ENCODE measurements around the gene DPP8. TPM values are rescaled to one million over a fixed set of nuclear protein-coding genes. Genes with fewer than 3 reads are reported as not detected.

Gene DPP8
- total RNA-seq, 4 donors from 2014 or later = 19.8 to 30.5 (median 21.8) TPM

GRCh38 chr15:65406424-65407000 is 111.0 kb downstream of the DPP8 start:
- H3K36me3 ChIP-seq = no peaks in the 10 kb centered on the region
- H3K27me3 ChIP-seq = peaks cover 0 to 53% (median 0%) of the 10 kb centered on the region in 4 donors
- no peak overlapping the region for H3K27ac ChIP-seq
- H3K4me3 ChIP-seq = no peak overlapping the region
- TF ChIP-seq POLR2A (IDR thresholded peaks at IDR 0.05) = no peak
- TF ChIP-seq CTCF (IDR thresholded peaks at IDR 0.05) = no peak
- H3K9me3 ChIP-seq = no peaks in the 10 kb centered on the region
- intact Hi-C loops (cut with DNase I) = no loop called here
- H3K4me1 ChIP-seq = peaks cover 0 to 2% (median 0%) of the 10 kb centered on the region in 3 donors
- no peak for DNase-seq
- WGBS, 2 donors = 58 to 59% methylated on average over 10 of the region's 10 CpGs

DNA sequence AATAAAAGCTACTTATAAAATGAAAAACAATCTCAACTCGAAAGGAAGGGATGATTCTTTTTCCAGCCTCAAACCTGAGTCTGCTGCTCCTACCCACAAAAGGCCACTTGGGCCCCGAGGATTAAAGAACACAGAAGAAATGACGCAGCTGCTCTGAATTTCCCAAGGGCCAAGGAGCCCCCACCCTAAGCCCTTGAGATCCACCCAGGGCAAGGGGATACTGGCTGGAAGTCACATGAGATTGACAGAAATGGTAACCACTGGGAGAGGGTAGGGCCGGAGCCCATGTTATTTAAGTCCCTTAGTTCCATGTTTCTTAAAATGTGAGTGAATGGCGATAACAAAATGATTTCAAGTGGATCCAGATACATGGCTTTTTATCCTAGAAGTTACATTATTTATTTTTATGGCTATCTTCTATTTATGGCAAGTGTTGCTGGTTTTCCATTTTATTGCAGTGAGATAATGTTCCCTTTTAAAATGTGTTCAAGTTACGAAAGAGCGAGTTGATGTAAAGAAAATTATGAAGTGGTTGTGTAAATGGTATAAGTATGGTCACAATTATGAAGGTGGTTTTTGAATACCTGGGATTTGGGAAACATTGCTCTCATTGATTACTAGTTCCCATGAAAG is 111.6 kb downstream of the DPP8 start:
- no peak for TF ChIP-seq POLR2A (IDR thresholded peaks at IDR 0.05)
- no peak for TF ChIP-seq CTCF (IDR thresholded peaks at IDR 0.05)

DNA sequence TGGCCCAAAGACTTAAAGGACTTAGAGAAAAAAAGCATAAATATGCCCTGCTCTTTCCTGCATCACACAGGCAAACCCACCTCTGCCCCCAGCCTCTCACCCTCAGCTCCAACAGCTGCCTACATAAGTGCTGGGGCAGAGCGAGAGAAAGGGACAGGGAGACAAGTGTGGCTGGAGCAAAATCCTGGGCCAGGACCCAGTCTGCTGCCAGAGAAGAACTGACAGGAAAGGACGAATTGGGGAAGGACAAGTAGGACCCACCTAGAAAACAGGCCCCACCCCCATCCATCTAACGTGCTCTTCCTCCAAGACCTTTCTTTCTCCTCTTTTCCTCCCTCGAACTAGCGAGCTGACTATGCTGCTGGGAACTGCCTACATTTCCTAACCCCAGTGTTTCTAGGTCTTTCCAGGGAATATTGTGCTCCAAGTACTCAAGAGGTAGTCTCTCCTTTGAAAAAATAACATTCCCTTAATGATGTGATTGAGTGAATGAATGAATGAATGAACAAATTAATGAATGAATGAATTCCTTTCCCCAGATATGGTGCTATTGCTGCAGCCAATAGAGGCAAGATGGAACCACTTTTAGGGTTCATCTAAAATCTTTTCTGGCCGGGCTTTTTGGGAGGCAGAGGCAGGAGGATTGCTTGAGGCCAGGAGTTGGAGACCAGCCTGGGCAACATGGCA is 113.2 kb downstream of the DPP8 start:
- TF ChIP-seq CTCF (IDR thresholded peaks at IDR 0.05) = no peak
- no peak for TF ChIP-seq POLR2A (IDR thresholded peaks at IDR 0.05)
- WGBS, 2 donors = 69 to 74% methylated on average over 5 to 6 of the region's 6 CpGs
- intact Hi-C loops (cut with DNase I) = no loop called here
- Histone ChIP-seq H3K9me3 (no peaks in the 10 kb centered on the region), H3K4me3 (no peak overlapping the region), H3K4me1 (peaks cover 0 to 11% (median 0%) of the 10 kb centered on the region in 3 donors), H3K36me3 (no peaks in the 10 kb centered on the region), H3K27ac (no peak overlapping the region), H3K27me3 (peaks cover 0 to 51% (median 0%) of the 10 kb centered on the region in 4 donors)
- DNase-seq = no peak

More for the DNA sequence above, 111.6 kb downstream of the DPP8 start:
- Histone ChIP-seq H3K4me1 (peaks cover 0 to 8% (median 0%) of the 10 kb centered on the region in 3 donors), H3K36me3 (no peaks in the 10 kb centered on the region), H3K9me3 (no peaks in the 10 kb centered on the region), H3K27ac (no peak overlapping the region), H3K27me3 (peaks cover 0 to 53% (median 0%) of the 10 kb centered on the region in 4 donors), H3K4me3 (no peak overlapping the region)
- 72 to 73% methylated on average over 7 of the region's 7 CpGs for WGBS, 2 donors
- intact Hi-C loops (cut with DNase I) = no loop called here
- no peak for DNase-seq

GRCh38 chr15:65402961-65403360 is 114.5 kb downstream of the DPP8 start:
- Histone ChIP-seq H3K27ac (no peak overlapping the region), H3K36me3 (no peaks in the 10 kb centered on the region), H3K27me3 (peaks cover 0 to 65% (median 0%) of the 10 kb centered on the region in 4 donors), H3K9me3 (no peaks in the 10 kb centered on the region), H3K4me1 (peaks cover 0 to 11% (median 0%) of the 10 kb centered on the region in 3 donors), H3K4me3 (no peak overlapping the region)
- 77 to 89% methylated on average over 4 of the region's 4 CpGs for WGBS, 2 donors
- no peak for DNase-seq
- intact Hi-C loops (cut with DNase I) = no loop called here
- TF ChIP-seq POLR2A (IDR thresholded peaks at IDR 0.05) (no peak), CTCF (IDR thresholded peaks at IDR 0.05) (no peak)

Measured in esophagus squamous epithelium (tissue), 5 donors.